Lower lobe of right lung (tissue), 2 donors: ENCODE data around the gene EIF2B4. TPM values are rescaled to one million over a fixed set of nuclear protein-coding genes. Genes with fewer than 3 reads are reported as not detected.
A peak's percentile ranks its signal among the peaks of the same experiment; 100 is the strongest.

ENCODE experiments used
- ATAC-seq, 2 donors: fragments of 200-7000 bp; cut with Tn5 transposase; one replicate each; pipeline ENCODE4 v1.9.1; 2020 to 2022; ENCODE audit warnings: mild to moderate bottlenecking in 2 of 2, moderate library complexity in 2 of 2
- DNase-seq: peaks from one replicate; pipeline ENCODE4 v3.0.0-alpha.2; 2020
- H3K27ac ChIP-seq: fragments of 200-600 bp; one replicate; pipeline ENCODE4 v1.8.0; 2022
- H3K27me3 ChIP-seq: fragments of 200-600 bp; one replicate; pipeline ENCODE4 v1.8.0; 2022; ENCODE audit warnings: low read depth
- H3K36me3 ChIP-seq: fragments of 200-600 bp; one replicate; pipeline ENCODE4 v1.8.0; 2022; ENCODE audit warnings: mild to moderate bottlenecking
- H3K4me1 ChIP-seq: fragments of 200-600 bp; one replicate; pipeline ENCODE4 v1.8.0; 2022
- H3K4me3 ChIP-seq: fragments of 200-600 bp; one replicate; pipeline ENCODE4 v1.8.0; 2022; ENCODE audit warnings: mild to moderate bottlenecking
- H3K9me3 ChIP-seq: fragments of 200-600 bp; one replicate; pipeline ENCODE4 v1.8.0; 2022
- CTCF ChIP-seq: fragments of 200-600 bp; IDR thresholded peaks from one replicate; pipeline ENCODE4 v1.8.0; 2022; ENCODE audit warnings: antibody characterized with exemption, mild to moderate bottlenecking
- intact Hi-C: fragments of 100-400 bp; cut with DNase I; formaldehyde crosslinking; loops from one replicate; pipeline ENCODE4 v1.11.0; 2022
- total RNA-seq: library from RNA; stranded (reverse); fragmentation: NEBNext Ultra II Directional; extraction: Animal tissue kit (Norgen Biotek cat#: 25700); gene quantifications from one replicate; pipeline ENCODE4 v1.2.1, GENCODE V29; 2021
- donor health status: DM: no; HTN: yes; CAD: no; lungs with severe emphysema.

Gene EIF2B4
- total RNA-seq, 1 donor from 2014 or later = 32.9 TPM

GRCh38 chr2:27379383-27379835, 9.3 kb upstream of the EIF2B4 start:
- DNase-seq (no peak), ATAC-seq (no peak)
- intact Hi-C loops = no loop called here

DNA sequence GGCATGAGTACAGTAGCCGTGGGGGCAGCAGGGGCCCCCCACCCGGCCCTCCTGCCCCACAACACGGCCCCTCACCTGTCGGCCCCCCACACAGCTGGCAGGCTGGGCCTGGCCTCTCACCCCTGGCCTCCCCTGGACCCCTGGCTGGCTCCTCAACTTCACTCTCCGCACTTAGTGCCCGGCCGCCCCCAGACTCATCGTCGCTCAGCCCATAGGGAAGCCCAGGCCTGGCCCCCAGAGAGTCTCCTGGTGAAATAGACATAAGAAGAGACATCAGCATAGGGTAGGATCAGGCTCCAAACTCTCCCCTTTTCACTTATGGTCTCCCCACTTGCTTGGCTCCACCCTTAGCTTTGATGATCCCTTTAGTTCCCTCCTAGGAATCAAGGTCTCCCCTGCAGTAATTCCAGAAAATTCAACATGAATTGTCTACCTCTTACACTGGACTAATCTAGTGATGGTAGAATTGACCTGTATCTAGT, 8.7 kb upstream of the EIF2B4 start:
- Histone ChIP-seq H3K4me1 (peaks cover 19% of the 10 kb centered on the region), H3K27ac (no peak overlapping the region), H3K27me3 (no peaks in the 10 kb centered on the region), H3K4me3 (no peak overlapping the region), H3K9me3 (no peaks in the 10 kb centered on the region), H3K36me3 (peaks cover 71% of the 10 kb centered on the region)
- ATAC-seq = no peak
- TF ChIP-seq CTCF = no peak
- intact Hi-C loops = no loop called here
- no peak for DNase-seq

More at GRCh38 chr2:27379383-27379835, 9.3 kb upstream of the EIF2B4 start:
- TF ChIP-seq CTCF = no peak
- no peaks in the 10 kb centered on the region for H3K27me3 ChIP-seq
- H3K27ac ChIP-seq = peak overlapping the region; percentile 91
- peaks cover 71% of the 10 kb centered on the region for H3K36me3 ChIP-seq
- peak overlapping the region; percentile 73 for H3K4me3 ChIP-seq
- peaks cover 19% of the 10 kb centered on the region for H3K4me1 ChIP-seq
- no peaks in the 10 kb centered on the region for H3K9me3 ChIP-seq

DNA sequence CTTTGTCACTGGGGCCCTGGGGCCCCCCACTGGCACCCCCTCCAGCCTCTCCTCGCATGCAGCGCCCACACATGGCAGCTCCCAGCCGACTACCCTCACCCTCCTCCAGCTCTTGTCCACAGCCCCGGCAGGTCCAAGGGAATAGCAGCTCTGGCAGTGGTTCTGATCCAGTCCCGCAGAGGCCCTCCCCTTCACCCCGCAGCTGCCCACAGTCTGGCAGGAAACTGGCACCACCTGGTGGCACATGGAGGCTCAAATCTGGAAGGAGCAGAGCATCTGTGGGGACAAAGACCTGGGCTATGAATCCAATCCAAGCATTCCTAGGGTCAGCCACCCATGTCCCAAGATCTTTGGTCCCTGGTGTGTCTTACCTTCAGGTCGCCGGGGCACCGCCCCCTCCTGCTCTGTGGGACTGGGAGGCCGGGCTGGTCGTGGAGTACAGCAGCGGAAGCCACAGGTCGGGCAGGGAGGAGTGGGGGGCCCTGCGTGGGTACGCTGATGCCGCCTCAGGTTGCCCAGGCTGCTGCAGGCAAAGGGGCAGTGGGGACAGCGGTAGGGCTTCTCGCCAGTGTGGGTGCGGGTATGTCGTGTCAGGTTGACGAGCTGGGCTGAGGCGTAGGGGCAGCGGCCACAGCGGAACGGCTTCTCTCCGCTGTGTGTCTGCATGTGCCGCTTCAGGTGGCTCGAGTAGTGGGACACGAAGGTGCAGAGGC, 8.1 kb upstream of the EIF2B4 start:
- TF ChIP-seq CTCF = no peak
- no peak for DNase-seq

GRCh38 chr2:27377618-27378095, 7.5 kb upstream of the EIF2B4 start:
- Histone ChIP-seq H3K27me3 (no peaks in the 10 kb centered on the region), H3K36me3 (peaks cover 73% of the 10 kb centered on the region), H3K4me1 (peaks cover 28% of the 10 kb centered on the region), H3K9me3 (no peaks in the 10 kb centered on the region), H3K27ac (no peak overlapping the region), H3K4me3 (no peak overlapping the region)
- intact Hi-C loops = no loop called here
- no peak for TF ChIP-seq CTCF
- ATAC-seq (no peak), DNase-seq (no peak)

More for the DNA sequence above, 8.1 kb upstream of the EIF2B4 start:
- no peaks in the 10 kb centered on the region for H3K9me3 ChIP-seq
- peaks cover 22% of the 10 kb centered on the region for H3K4me1 ChIP-seq
- intact Hi-C loops = no loop called here
- H3K4me3 ChIP-seq = no peak overlapping the region
- H3K27me3 ChIP-seq = no peaks in the 10 kb centered on the region
- H3K27ac ChIP-seq = no peak overlapping the region
- no peak for ATAC-seq
- peaks cover 71% of the 10 kb centered on the region for H3K36me3 ChIP-seq

- peaks cover 73% of the 10 kb centered on the region for H3K36me3 ChIP-seq
- ATAC-seq (no peak), DNase-seq (no peak)
- H3K27ac ChIP-seq = no peak overlapping the region
- no peak overlapping the region for H3K4me3 ChIP-seq
- TF ChIP-seq CTCF = no peak
- peaks cover 34% of the 10 kb centered on the region for H3K4me1 ChIP-seq
- intact Hi-C loops = no loop called here
- no peaks in the 10 kb centered on the region for H3K9me3 ChIP-seq
- H3K27me3 ChIP-seq = no peaks in the 10 kb centered on the region
Observed at GRCh38 chr2:27376866-27377617, 6.9 kb upstream of the EIF2B4 start.
